T-helper 1 cell treated with Interleukin-12 subunit alpha and Interleukin-12 subunit beta and Interleukin-4 antibody, amounts not matched to agents 30 ng/mL and 1 ng/mL, for 36 hours (primary cell): ENCODE measurements around the gene SLC35D1. TPM values are rescaled to one million over a fixed set of nuclear protein-coding genes. Genes with fewer than 3 reads are reported as not detected.

Experiments
- intact Hi-C: fragments of 100-400 bp; cut with micrococcal nuclease; formaldehyde crosslinking; loops from one replicate; pipeline ENCODE4 v1.15.1; 2024
- total RNA-seq: library from RNA; stranded (reverse); gene quantifications from 2 replicates; pipeline ENCODE4 v1.2.3, GENCODE V29; 2022

SLC35D1 gene
- total RNA-seq, 1 donor from 2014 or later, result 20.9 TPM

DNA sequence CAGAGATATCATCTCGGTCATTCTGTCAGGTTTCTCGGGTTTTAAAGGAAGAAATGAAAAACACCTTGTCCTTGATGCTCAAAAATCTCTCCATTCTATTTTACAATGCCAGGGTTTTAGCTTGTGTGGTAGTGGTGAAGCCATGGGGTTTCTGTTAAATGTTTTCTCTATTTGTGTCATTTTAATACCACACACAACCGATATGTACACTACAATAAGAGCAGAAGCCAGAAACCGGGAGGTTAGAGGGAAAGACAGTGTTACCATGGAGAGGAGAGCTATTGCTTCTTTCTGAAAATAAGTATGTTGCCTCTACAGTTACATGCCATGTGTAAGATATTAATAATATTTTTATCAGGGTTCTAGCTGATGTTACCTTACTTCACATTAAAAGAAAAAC, 2.8 kb downstream of the SLC35D1 start:
- intact Hi-C loops, result loop anchor here (5.0 to 10.0 kb wide), 4 partner anchors 141 to 1986 kb away; partner anchors contain the start of genes LEPR and LEPROT

GRCh38 chr1:67044631-67045270, 9.2 kb downstream of the SLC35D1 start:
- intact Hi-C loops, result no loop called here

- intact Hi-C loops, result no loop called here
Observed at GRCh38 chr1:67043366-67043765, 10.6 kb downstream of the SLC35D1 start.

GRCh38 chr1:67041841-67042503, 12.0 kb downstream of the SLC35D1 start:
- intact Hi-C loops, result no loop called here

- intact Hi-C loops, result no loop called here
Observed at GRCh38 chr1:67040405-67040804, 13.5 kb downstream of the SLC35D1 start.

DNA sequence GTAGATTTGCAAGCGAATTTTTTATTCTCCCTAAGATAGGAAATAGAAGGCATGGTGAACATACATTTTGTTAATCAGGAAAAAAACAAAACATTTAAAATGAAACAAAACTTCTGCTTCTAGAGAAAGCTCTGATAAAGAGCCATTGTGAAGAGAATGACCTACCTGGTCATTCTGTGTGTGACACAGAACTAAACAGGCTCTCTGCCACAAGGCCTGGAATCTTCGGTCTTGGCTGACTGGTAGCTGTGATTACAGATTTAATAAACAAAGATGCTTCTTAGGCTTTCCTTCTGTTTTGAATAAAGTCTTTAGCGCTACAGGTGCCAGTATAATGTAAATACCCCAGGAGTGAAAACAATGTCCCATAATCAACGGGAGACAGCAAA, 22.1 kb downstream of the SLC35D1 start:
- intact Hi-C loops, result no loop called here

- intact Hi-C loops, result no loop called here
Observed at GRCh38 chr1:67031121-67031858, 22.7 kb downstream of the SLC35D1 start.

DNA sequence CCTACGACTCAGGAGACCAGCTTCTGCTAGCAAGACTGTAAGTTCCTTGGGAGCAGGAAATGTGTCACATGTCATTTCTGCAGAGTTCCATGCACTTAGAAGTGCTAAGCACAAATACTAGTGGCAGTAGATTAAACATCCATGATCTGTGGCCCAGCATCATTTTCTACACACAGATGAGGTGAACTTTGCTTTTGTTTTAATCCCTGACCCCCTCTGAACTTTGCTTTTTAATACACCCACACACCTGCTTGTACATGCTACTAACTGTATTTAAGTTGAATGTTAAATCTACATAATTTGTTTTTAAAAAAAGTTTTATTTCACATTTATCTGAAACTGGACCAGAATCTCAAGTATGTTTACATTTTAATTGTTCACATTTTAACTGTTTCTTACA, 24.5 kb downstream of the SLC35D1 start:
- intact Hi-C loops, result no loop called here

DNA sequence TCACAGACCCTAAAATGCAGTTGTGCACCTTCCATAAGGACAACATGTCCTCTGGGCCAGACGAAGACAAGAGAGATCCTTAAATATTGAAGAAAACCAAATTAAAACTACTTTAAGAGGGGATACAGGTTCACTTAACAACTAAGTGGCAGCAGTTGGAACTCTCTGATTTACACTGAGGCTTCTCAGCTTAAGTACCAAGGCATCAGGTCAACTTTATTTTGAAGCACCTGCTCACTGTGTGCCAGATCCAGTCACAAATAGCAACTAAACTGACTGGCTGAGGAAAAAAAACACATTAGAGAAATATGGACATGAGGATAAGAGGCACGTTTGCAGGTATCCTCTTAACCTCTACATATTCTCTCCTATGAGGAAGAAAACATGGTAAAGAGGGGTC, 33.2 kb downstream of the SLC35D1 start:
- intact Hi-C loops, result no loop called here

GRCh38 chr1:67020304-67020703, 33.6 kb downstream of the SLC35D1 start:
- intact Hi-C loops, result no loop called here

GRCh38 chr1:67019600-67020136, 34.3 kb downstream of the SLC35D1 start:
- intact Hi-C loops, result no loop called here

DNA sequence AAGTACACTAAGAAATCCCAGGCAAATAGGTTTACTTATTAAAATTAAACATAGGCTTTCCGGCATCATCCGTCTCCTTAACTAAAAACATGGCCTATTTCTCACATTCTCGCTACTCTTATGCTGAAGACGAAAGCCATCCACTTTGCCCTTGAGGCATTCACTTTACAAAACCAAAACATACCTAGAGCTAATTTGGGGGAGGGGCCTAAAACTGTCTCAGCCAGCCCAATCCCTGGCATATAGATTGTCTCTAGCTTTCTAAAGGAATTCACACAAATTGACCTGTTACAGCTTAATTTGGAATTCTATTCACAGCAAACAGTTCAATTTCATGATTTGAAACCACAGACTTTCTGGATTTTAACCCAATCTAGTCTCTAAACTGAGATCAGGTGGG, 34.8 kb downstream of the SLC35D1 start:
- intact Hi-C loops, result no loop called here

DNA sequence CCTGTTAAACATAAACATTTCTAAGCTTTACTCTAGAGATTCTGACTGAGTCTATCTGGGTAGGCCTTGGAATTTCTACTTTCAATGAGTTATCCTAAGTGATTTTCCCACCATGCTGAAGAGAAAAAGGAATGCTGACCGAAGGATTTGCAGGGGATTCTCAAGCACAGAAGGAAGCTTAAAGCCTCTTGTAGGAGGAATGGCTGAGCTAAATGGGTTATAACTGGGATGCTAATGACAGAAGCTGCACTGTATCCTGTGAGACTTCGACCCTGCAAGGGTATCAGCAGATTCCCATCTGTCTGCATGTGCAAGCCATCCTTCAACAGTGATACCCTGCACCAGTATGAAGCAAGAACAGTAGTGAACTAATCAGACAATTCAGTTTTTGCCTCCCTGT, 35.4 kb downstream of the SLC35D1 start:
- intact Hi-C loops, result no loop called here

DNA sequence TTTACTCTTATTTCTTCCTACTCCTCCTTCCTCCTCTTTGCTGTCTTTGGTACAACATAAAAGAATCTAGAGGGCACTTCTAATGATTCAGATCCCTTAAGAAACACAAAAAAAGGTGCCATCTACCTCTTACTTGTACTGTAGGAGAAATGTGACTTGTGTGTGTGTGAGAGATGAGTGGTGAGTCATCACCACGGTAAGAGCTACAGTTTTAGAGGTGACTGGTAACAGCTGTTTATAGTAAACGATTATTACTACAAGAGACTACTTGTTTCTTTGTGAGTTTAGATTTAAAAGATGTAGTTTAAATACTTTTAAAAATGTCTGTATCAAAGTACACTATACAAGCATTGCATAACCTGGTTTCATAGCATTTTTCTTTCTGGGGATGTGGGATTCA, 40.4 kb downstream of the SLC35D1 start:
- intact Hi-C loops, result no loop called here

GRCh38 chr1:67009792-67010191, 44.2 kb downstream of the SLC35D1 start:
- intact Hi-C loops, result no loop called here

DNA sequence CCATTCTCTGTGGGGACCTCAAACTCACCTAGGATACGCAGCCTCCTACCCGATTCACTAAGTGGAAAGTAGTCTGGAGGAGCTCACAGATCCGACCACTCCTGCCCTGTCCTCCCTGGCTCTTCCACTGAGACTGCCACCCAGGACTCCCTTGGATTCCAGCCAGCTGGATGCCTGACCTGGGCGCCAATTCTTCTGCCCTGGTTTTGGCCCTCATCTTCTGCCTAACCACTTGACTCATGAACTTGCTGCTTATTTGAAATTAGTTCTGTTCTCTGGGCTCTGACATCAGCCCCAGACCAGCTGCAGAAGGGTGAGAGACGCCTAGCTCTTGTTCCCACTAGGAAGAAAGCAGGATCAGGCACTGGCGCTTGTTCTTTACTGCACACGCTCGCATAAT, 48.9 kb downstream of the SLC35D1 start:
- intact Hi-C loops, result no loop called here

DNA sequence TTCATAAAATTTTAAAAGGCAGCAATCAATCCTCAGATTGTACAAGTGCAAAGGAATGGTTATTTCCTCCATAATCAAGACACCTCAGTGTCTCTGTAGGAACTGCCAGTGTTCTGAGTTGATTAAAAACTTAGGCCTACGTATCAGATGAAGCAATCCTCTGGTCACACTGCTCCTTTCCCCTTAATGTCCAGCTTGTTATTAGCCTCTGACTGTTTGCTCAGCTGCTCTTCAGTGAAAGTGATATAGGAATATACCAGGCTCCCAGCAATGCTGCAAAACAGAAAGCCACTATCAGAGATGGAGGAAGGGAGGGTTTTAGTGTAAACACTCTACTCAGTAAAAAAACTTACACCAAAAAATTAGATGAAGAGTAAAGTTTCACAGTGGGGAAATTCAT, 49.8 kb downstream of the SLC35D1 start:
- intact Hi-C loops, result no loop called here

DNA sequence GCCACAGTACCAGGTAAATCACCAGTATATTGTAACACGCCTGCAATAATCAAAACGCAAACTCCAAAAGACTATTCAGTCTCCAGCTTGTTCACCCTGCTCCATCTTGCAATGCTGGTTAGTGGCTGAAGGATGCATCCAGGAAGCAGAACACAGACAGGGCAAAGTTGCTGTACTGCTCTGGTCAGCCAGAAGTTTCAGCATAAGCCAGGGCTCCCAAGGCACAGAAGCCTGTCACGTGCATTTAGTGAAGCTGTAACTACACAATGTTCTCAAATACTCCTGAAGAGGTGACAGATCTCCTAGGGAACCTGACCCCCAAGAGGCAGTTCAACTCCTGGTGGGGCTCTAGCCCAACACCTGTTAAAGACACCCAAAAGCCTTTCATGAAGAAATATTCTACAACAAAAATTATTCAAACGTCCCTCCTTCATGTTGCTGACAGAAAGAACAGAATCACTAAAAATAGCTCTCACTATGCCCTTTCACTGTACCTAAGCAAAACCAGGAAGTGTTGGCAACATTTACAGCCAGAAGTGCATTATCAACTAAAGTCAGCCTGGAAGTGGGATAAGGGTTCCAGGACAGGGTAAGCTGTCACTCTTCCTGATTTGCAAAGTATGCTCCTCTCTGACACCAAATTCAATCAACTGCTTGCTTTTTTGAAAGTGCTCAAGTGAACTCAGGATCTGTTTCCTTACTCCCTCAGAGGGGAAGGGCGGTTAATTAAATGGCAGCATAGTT, 52.1 kb downstream of the SLC35D1 start:
- intact Hi-C loops, result no loop called here

DNA sequence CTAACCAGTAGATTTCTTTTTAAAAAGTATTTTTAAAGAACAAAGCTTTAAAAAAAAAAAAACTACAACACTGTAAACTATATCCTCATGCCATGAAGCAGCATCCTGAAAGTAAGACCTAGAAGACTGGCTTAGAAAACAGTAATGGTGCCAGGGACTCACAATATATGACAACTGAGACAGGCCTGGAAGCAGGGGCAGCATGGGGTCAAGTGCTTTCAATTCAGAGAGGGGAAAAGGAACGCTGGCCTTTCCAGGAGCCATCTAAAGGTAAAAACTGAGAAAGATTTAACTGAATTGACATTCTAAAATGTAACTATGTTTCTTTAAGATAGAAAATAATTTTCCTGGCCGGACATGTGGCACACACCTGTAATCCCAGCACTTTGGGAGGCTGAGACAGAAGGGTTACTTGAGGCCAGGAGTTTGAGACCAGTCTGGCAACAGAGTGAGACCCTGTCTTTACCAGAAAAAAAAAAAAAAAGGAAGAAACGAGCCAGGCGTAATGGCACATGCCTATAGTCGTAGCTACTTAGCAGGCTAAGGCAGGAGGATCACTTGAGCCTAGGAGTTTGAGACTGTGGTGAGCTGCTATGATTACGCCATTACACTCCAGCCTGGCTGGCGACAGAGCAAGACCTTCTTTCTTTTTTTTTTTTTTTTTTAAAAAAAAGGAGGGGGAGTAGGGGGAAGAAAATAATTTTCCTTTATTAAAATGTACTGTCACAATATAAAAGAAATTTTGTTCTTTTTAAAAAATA, 54.1 kb downstream of the SLC35D1 start:
- intact Hi-C loops, result loop anchor here (5.0 kb wide), 1 partner anchor 427 kb away; no protein-coding TSS in a partner anchor

GRCh38 chr1:66998972-66999371, 55.0 kb downstream of the SLC35D1 start:
- intact Hi-C loops, result loop anchor here (5.0 kb wide), 1 partner anchor 428 kb away; no protein-coding TSS in a partner anchor
